IPS-18a (cell line): Measurements from ENCODE around the gene CEMIP.

ENCODE experiments used
- H3K27ac ChIP-seq: one replicate; pipeline ENCODE4 v1.5.1; 2013; ENCODE audit warnings: low read length
- H3K27me3 ChIP-seq: one replicate; pipeline ENCODE4 v1.6.1; 2013; ENCODE audit warnings: mild to moderate bottlenecking, low read length; ENCODE audit not compliant: control insufficient read depth, insufficient read depth
- H3K36me3 ChIP-seq: one replicate; pipeline ENCODE4 v1.6.1; 2013; ENCODE audit warnings: low read depth, low read length; ENCODE audit not compliant: control insufficient read depth
- H3K4me1 ChIP-seq: one replicate; pipeline ENCODE4 v1.6.1; 2013; ENCODE audit warnings: low read depth, low read length; ENCODE audit not compliant: control insufficient read depth
- H3K4me3 ChIP-seq: one replicate; pipeline ENCODE4 v1.5.1; 2013; ENCODE audit warnings: low read length
- H3K9ac ChIP-seq: one replicate; pipeline ENCODE4 v1.6.1; 2013; ENCODE audit warnings: mild to moderate bottlenecking, low read length, moderate library complexity
- H3K9me3 ChIP-seq: one replicate; pipeline ENCODE4 v1.6.1; 2013; ENCODE audit warnings: low read depth, low read length; ENCODE audit not compliant: control insufficient read depth

CEMIP gene

DNA sequence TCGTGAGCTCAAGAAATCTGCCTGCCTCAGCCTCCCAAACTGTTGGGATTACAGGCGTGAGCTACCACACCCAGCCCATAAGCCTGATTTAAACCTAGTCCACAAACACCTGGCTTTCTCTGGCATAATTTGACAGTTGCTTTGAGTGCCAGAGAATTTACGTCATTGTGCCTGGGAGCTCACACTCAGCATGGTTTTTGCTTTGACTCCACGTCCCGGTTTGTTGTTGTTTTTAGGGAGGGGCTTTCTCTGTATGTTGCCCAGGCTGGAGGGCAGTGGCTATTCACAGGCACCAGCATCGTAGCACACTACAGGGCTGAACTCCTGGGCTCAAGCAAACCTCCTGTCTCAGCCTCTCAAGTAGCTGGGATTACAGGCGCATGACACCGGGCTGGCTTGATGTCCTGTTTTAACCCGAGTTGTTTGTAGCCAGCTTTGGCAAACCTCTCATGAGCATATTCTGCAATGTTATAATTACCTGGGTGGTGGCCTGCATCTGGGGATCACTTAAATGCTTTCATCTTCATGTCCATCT lies 32.7 kb downstream of the CEMIP start:
- no peaks in the 10 kb centered on the region for H3K4me1 ChIP-seq
- no peaks in the 10 kb centered on the region for H3K27me3 ChIP-seq

DNA sequence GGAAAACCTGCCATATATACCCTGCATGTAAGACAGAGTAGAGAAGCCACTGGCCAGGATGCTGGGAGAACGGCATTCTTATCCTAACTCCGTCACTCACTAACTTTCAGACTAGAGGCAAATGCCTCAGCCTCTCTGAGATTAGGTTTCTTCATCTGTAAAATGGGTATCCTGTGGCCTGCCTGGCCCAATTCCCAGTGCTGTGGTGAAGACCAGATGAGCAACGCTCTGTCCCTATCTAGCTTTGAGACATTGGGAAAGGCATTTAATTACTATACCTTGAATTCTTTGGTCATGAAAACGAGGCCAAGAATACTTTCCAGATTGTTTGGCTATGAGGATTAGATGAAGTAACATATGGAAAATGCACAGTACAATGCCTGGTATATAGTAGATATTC lies 35.9 kb downstream of the CEMIP start:
- H3K27ac ChIP-seq: no peak overlapping the region
- no peaks in the 10 kb centered on the region for H3K27me3 ChIP-seq
- no peaks in the 10 kb centered on the region for H3K9me3 ChIP-seq
- no peaks in the 10 kb centered on the region for H3K36me3 ChIP-seq
- no peak overlapping the region for H3K9ac ChIP-seq
- no peaks in the 10 kb centered on the region for H3K4me1 ChIP-seq
- H3K4me3 ChIP-seq: no peak overlapping the region

More for the DNA sequence above, 32.7 kb downstream of the CEMIP start:
- Histone ChIP-seq H3K4me3 (no peak overlapping the region), H3K9ac (no peak overlapping the region), H3K36me3 (no peaks in the 10 kb centered on the region), H3K9me3 (no peaks in the 10 kb centered on the region), H3K27ac (no peak overlapping the region)

- H3K4me3 ChIP-seq: no peak overlapping the region
- no peak overlapping the region for H3K9ac ChIP-seq
- no peaks in the 10 kb centered on the region for H3K36me3 ChIP-seq
- no peaks in the 10 kb centered on the region for H3K9me3 ChIP-seq
- no peak overlapping the region for H3K27ac ChIP-seq
- H3K27me3 ChIP-seq: no peaks in the 10 kb centered on the region
- no peaks in the 10 kb centered on the region for H3K4me1 ChIP-seq
Observed at GRCh38 chr15:80816049-80816653, 37.0 kb downstream of the CEMIP start.

GRCh38 chr15:80816936-80817335 lies 37.8 kb downstream of the CEMIP start:
- Histone ChIP-seq H3K36me3 (no peaks in the 10 kb centered on the region), H3K9me3 (no peaks in the 10 kb centered on the region), H3K27me3 (no peaks in the 10 kb centered on the region), H3K4me3 (no peak overlapping the region), H3K9ac (no peak overlapping the region), H3K27ac (no peak overlapping the region), H3K4me1 (no peaks in the 10 kb centered on the region)

GRCh38 chr15:80817901-80818300 lies 38.7 kb downstream of the CEMIP start:
- Histone ChIP-seq H3K9me3 (no peaks in the 10 kb centered on the region), H3K36me3 (no peaks in the 10 kb centered on the region), H3K4me1 (no peaks in the 10 kb centered on the region), H3K27me3 (no peaks in the 10 kb centered on the region), H3K27ac (no peak overlapping the region), H3K9ac (no peak overlapping the region), H3K4me3 (no peak overlapping the region)

GRCh38 chr15:80819001-80819400 lies 39.8 kb downstream of the CEMIP start:
- H3K9me3 ChIP-seq: no peaks in the 10 kb centered on the region
- no peaks in the 10 kb centered on the region for H3K27me3 ChIP-seq
- no peak overlapping the region for H3K27ac ChIP-seq
- H3K4me1 ChIP-seq: no peaks in the 10 kb centered on the region
- H3K9ac ChIP-seq: no peak overlapping the region
- H3K4me3 ChIP-seq: no peak overlapping the region
- H3K36me3 ChIP-seq: no peaks in the 10 kb centered on the region

- Histone ChIP-seq H3K27ac (no peak overlapping the region), H3K9me3 (no peaks in the 10 kb centered on the region), H3K36me3 (no peaks in the 10 kb centered on the region), H3K4me1 (no peaks in the 10 kb centered on the region), H3K4me3 (no peak overlapping the region), H3K9ac (no peak overlapping the region), H3K27me3 (no peaks in the 10 kb centered on the region)
Observed at GRCh38 chr15:80820092-80820491, 40.9 kb downstream of the CEMIP start.

DNA sequence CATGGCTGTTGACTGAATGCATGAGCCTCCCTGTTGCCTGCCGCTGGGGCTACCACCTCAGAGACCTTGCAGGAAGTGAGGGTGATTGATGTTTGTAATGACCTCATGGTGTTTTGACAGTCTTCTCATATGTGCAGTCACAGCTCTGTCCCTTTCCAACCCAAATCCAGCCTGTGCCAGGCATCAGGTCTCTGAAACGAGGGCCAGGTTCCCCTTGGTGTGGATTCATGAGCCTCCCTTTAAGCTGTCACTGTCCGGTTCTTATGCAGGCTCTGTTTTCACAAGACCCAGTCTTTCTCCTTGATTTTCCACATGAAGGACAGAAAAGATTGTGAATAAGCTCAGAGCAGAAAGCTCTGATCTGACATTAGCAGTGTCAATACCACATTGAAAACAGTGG lies 43.1 kb downstream of the CEMIP start:
- no peaks in the 10 kb centered on the region for H3K9me3 ChIP-seq

DNA sequence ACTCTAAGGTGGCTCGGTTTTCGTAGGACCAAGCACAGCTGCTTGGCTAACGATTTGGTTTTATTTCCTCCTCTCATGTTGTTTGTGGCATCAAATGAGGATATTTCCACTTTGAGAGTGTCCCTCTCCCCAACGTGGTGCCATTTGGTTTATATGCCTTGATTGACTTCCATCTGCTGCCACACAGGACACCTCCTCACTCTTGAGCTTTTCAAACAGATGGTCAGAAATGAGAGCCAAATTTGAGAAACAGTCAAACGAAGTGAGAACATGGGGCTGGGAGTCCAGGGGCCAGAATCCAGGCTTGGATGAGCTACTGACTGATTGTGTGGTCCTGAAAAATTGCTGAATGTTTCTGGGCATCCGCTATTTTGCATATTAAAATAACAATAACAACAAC lies 43.5 kb downstream of the CEMIP start:
- no peaks in the 10 kb centered on the region for H3K27me3 ChIP-seq
- H3K9me3 ChIP-seq: no peaks in the 10 kb centered on the region
- no peaks in the 10 kb centered on the region for H3K36me3 ChIP-seq
- H3K9ac ChIP-seq: no peak overlapping the region
- H3K4me1 ChIP-seq: no peaks in the 10 kb centered on the region
- no peak overlapping the region for H3K4me3 ChIP-seq
- no peak overlapping the region for H3K27ac ChIP-seq

More for the DNA sequence above, 43.1 kb downstream of the CEMIP start:
- Histone ChIP-seq H3K36me3 (no peaks in the 10 kb centered on the region), H3K27me3 (no peaks in the 10 kb centered on the region), H3K4me1 (no peaks in the 10 kb centered on the region), H3K9ac (no peak overlapping the region), H3K4me3 (no peak overlapping the region), H3K27ac (no peak overlapping the region)

- Histone ChIP-seq H3K9me3 (no peaks in the 10 kb centered on the region), H3K27me3 (no peaks in the 10 kb centered on the region), H3K4me1 (no peaks in the 10 kb centered on the region), H3K27ac (no peak overlapping the region), H3K36me3 (no peaks in the 10 kb centered on the region), H3K9ac (no peak overlapping the region), H3K4me3 (no peak overlapping the region)
Observed at GRCh38 chr15:80823120-80823519, 44.0 kb downstream of the CEMIP start.

DNA sequence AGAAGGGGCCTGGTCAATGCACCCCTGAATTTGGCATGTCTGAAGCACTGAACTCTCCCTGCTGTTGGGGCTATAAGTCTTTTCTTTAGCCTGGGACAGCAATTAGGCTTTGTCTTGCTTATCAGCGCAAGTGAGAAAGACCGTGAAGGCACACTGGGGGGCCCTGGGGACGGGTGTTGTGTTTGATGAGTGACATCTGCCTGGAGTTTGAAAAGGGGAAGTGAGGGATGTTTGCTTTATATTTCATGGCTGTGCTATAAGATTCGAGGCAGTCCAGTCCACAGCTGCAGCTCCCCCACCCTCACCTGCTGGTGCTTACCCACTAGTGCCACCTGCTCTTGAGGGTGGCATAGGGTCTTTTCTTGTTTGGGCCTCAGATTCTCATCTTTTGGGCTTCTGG lies 44.8 kb downstream of the CEMIP start:
- no peaks in the 10 kb centered on the region for H3K9me3 ChIP-seq
- H3K27ac ChIP-seq: no peak overlapping the region
- H3K27me3 ChIP-seq: no peaks in the 10 kb centered on the region
- no peak overlapping the region for H3K4me3 ChIP-seq
- H3K36me3 ChIP-seq: no peaks in the 10 kb centered on the region
- no peak overlapping the region for H3K9ac ChIP-seq
- no peaks in the 10 kb centered on the region for H3K4me1 ChIP-seq

DNA sequence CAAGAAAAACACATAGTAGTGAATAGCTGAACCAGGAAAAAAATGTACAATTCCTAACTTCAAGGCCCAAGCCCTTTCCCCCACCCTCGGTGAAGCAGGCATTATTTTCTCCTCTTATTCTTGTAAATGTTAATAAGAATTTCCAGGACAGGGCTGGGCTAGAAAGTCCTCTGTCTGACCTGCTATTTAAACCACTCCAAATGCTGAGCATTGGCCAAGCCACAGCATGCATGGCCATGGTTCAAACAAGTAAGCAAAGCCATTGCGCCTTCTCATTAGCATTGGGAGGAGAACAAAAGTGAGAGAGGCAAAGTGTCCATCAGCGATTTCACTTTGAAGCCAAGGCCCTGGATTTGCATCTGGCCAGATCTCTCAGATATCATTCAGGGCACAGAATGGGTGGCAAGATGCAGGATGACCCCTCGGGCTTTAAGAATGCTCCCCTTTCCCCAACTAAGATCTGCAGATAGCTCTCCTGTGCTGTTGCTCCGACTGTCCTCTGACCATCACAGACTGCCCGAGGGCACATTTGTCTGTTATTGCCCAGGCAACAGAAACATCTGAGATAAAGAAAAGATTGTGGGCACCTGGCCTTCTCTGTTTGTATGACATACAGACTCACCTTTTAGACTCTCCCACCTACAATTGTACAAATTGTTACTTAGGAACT lies 46.3 kb downstream of the CEMIP start:
- no peak overlapping the region for H3K4me3 ChIP-seq
- no peaks in the 10 kb centered on the region for H3K27me3 ChIP-seq
- H3K9me3 ChIP-seq: no peaks in the 10 kb centered on the region
- no peak overlapping the region for H3K9ac ChIP-seq
- H3K27ac ChIP-seq: no peak overlapping the region
- H3K4me1 ChIP-seq: no peaks in the 10 kb centered on the region
- H3K36me3 ChIP-seq: no peaks in the 10 kb centered on the region
